Measurements from ENCODE around the gene ATG7.
"Not testable (repeated sequence)": the region's sequence is repeated elsewhere in the genome, so short reads cannot be mapped to it uniquely, and the experiment has no call there.

Gene ATG7

GRCh38 chr3:11494131-11494916 lies 222.1 kb downstream of the ATG7 start:
- in situ Hi-C loops (cut with HindIII; ENCODE audit: low sequenced_read_pairs) = no loop called here

GRCh38 chr3:11495948-11496557 lies 223.9 kb downstream of the ATG7 start:
- in situ Hi-C loops (cut with HindIII; ENCODE audit: low sequenced_read_pairs) = no loop called here

- in situ Hi-C loops (cut with HindIII; ENCODE audit: low sequenced_read_pairs) = no loop called here
Observed at GRCh38 chr3:11498177-11498576, 226.0 kb downstream of the ATG7 start.

- in situ Hi-C loops (cut with HindIII; ENCODE audit: low sequenced_read_pairs) = no loop called here
Observed at GRCh38 chr3:11498646-11499045, 226.4 kb downstream of the ATG7 start.

- in situ Hi-C loops (cut with HindIII; ENCODE audit: low sequenced_read_pairs) = no loop called here
Observed at GRCh38 chr3:11499144-11499543, 226.9 kb downstream of the ATG7 start.

GRCh38 chr3:11502413-11502812 lies 230.2 kb downstream of the ATG7 start:
- in situ Hi-C loops (cut with HindIII; ENCODE audit: low sequenced_read_pairs) = not testable (repeated sequence)

GRCh38 chr3:11507719-11508118 lies 235.5 kb downstream of the ATG7 start:
- in situ Hi-C loops (cut with HindIII; ENCODE audit: low sequenced_read_pairs) = no loop called here

- in situ Hi-C loops (cut with HindIII; ENCODE audit: low sequenced_read_pairs) = no loop called here
Observed at GRCh38 chr3:11508346-11509172, 236.4 kb downstream of the ATG7 start.

GRCh38 chr3:11509173-11510000 lies 237.2 kb downstream of the ATG7 start:
- in situ Hi-C loops (cut with HindIII; ENCODE audit: low sequenced_read_pairs) = no loop called here

- in situ Hi-C loops (cut with HindIII; ENCODE audit: low sequenced_read_pairs) = no loop called here
Observed at GRCh38 chr3:11510001-11510340, 237.8 kb downstream of the ATG7 start.

- in situ Hi-C loops (cut with HindIII; ENCODE audit: low sequenced_read_pairs) = no loop called here
Observed at GRCh38 chr3:11510356-11510755, 238.2 kb downstream of the ATG7 start.

- in situ Hi-C loops (cut with HindIII; ENCODE audit: low sequenced_read_pairs) = not testable (repeated sequence)
Observed at GRCh38 chr3:11511606-11512005, 239.4 kb downstream of the ATG7 start.

- in situ Hi-C loops (cut with HindIII; ENCODE audit: low sequenced_read_pairs) = not testable (repeated sequence)
Observed at GRCh38 chr3:11513125-11513816, 241.1 kb downstream of the ATG7 start.

GRCh38 chr3:11513817-11514135 lies 241.6 kb downstream of the ATG7 start:
- in situ Hi-C loops (cut with HindIII; ENCODE audit: low sequenced_read_pairs) = no loop called here

- in situ Hi-C loops (cut with HindIII; ENCODE audit: low sequenced_read_pairs) = no loop called here
Observed at GRCh38 chr3:11514191-11514821, 242.1 kb downstream of the ATG7 start.

- in situ Hi-C loops (cut with HindIII; ENCODE audit: low sequenced_read_pairs) = no loop called here
Observed at GRCh38 chr3:11517601-11518000, 245.4 kb downstream of the ATG7 start.

- in situ Hi-C loops (cut with HindIII; ENCODE audit: low sequenced_read_pairs) = no loop called here
Observed at GRCh38 chr3:11521167-11521566, 249.0 kb downstream of the ATG7 start.

- in situ Hi-C loops (cut with HindIII; ENCODE audit: low sequenced_read_pairs) = no loop called here
Observed at GRCh38 chr3:11522398-11522715, 250.2 kb downstream of the ATG7 start.

- in situ Hi-C loops (cut with HindIII; ENCODE audit: low sequenced_read_pairs) = no loop called here
Observed at GRCh38 chr3:11522953-11523571, 250.9 kb downstream of the ATG7 start.

All from DLD1 (cell line).